Neural cell (in vitro differentiated cells): ENCODE results near the gene SLC6A6. TPM values are rescaled to one million over a fixed set of nuclear protein-coding genes. Genes with fewer than 3 reads are reported as not detected.

Experiments used
- H2AFZ ChIP-seq: fragments of 200-600, 300-800 bp; sonication (generic), shearing (Covaris generic); 2 replicates; pipeline ENCODE4 v1.6.0; 2014; ENCODE audit warnings: low read depth, mild to moderate bottlenecking, antibody characterized with exemption, low read length, moderate library complexity
- H3F3A ChIP-seq: fragments of 200-600 bp; shearing (Covaris generic); 2 replicates; pipeline ENCODE4 v1.6.1; 2016; ENCODE audit warnings: mild to moderate bottlenecking, moderate library complexity, mixed read lengths, antibody characterized with exemption, low read length; ENCODE audit not compliant: insufficient read depth, poor library complexity, severe bottlenecking
- H3K27ac ChIP-seq: fragments of 200-600, 300-800 bp; sonication (generic), shearing (Covaris generic); 2 replicates; pipeline ENCODE4 v1.5.1; 2014; ENCODE audit warnings: mild to moderate bottlenecking, low read length, moderate library complexity
- H3K27me3 ChIP-seq: fragments of 300-800, 200-600 bp; sonication (generic), shearing (Covaris generic); 2 replicates; pipeline ENCODE4 v1.6.0; 2014; ENCODE audit warnings: mild to moderate bottlenecking, low read depth, low read length, moderate library complexity; ENCODE audit not compliant: insufficient read depth
- H3K36me3 ChIP-seq: fragments of 300-800, 200-600 bp; sonication (generic), shearing (Covaris generic); 2 replicates; pipeline ENCODE4 v1.5.1; 2014; ENCODE audit warnings: mild to moderate bottlenecking, antibody characterized with exemption, low read length, moderate library complexity; ENCODE audit not compliant: insufficient read depth
- H3K4me2 ChIP-seq: fragments of 300-800, 200-600 bp; sonication (generic), shearing (Covaris generic); 2 replicates; pipeline ENCODE4 v1.6.0; 2014; ENCODE audit warnings: mild to moderate bottlenecking, low read length
- H3K4me3 ChIP-seq: fragments of 300-800, 200-600 bp; sonication (generic), shearing (Covaris generic); 2 replicates; pipeline ENCODE4 v1.5.1; 2014; ENCODE audit warnings: mild to moderate bottlenecking, low read length, moderate library complexity
- H3K79me2 ChIP-seq: fragments of 200-600 bp; shearing (Covaris generic); replicated peaks from 2 replicates; pipeline ENCODE4 v1.6.0; 2014; ENCODE audit warnings: mild to moderate bottlenecking, low read length, moderate library complexity; ENCODE audit not compliant: insufficient read depth
- H3K9ac ChIP-seq: fragments of 300-800, 200-600 bp; sonication (generic), shearing (Covaris generic); 2 replicates; pipeline ENCODE4 v1.6.1; 2016; ENCODE audit warnings: mild to moderate bottlenecking, low read length, mixed read lengths
- H3K9me2 ChIP-seq: fragments of 200-600 bp; shearing (Covaris generic); 2 replicates; pipeline ENCODE4 v1.6.1; 2016; ENCODE audit warnings: mild to moderate bottlenecking, low read length, mixed read lengths; ENCODE audit not compliant: insufficient read depth
- H3K9me3 ChIP-seq: fragments of 200-600, 300-800 bp; sonication (generic), shearing (Covaris generic); 2 replicates; pipeline ENCODE4 v1.6.1; 2016; ENCODE audit warnings: mild to moderate bottlenecking, mixed run types, low read length, moderate library complexity, mixed read lengths
- H4K20me1 ChIP-seq: fragments of 200-600 bp; shearing (Covaris generic); 2 replicates; pipeline ENCODE4 v1.6.1; 2016; ENCODE audit warnings: mild to moderate bottlenecking, mixed run types; ENCODE audit not compliant: insufficient read depth
- EP300 ChIP-seq: fragments of 450-650 bp; conservative IDR thresholded peaks from 2 replicates; pipeline ENCODE4 v1.6.1; 2014; ENCODE audit warnings: antibody characterized with exemption, mild to moderate bottlenecking, moderate library complexity; ENCODE audit not compliant: poor library complexity, severe bottlenecking
- EZH2 ChIP-seq: fragments of 200-600, 300-800 bp; shearing (Covaris generic), sonication (generic); IDR thresholded peaks from 2 replicates; pipeline ENCODE4 v1.6.1; 2014; ENCODE audit warnings: antibody characterized with exemption, low read length, borderline replicate concordance, mild to moderate bottlenecking; ENCODE audit not compliant: insufficient read depth, poor library complexity, severe bottlenecking
- MXI1 ChIP-seq: fragments of 450-650 bp; conservative IDR thresholded peaks from 2 replicates; pipeline ENCODE4 v1.6.1; 2014; ENCODE audit warnings: antibody characterized with exemption, mild to moderate bottlenecking; ENCODE audit not compliant: poor library complexity, severe bottlenecking
- POLR2AphosphoS5 ChIP-seq: IDR thresholded peaks from 2 replicates; pipeline ENCODE4 v1.6.1; 2012
- RAD21 ChIP-seq: fragments of 450-650 bp; conservative IDR thresholded peaks from 2 replicates; pipeline ENCODE4 v1.6.1; 2014; ENCODE audit warnings: antibody characterized with exemption, mild to moderate bottlenecking, moderate library complexity
- SMC3 ChIP-seq: fragments of 450-650 bp; conservative IDR thresholded peaks from 2 replicates; pipeline ENCODE4 v1.6.1; 2014; ENCODE audit warnings: antibody characterized with exemption, mild to moderate bottlenecking, moderate library complexity; ENCODE audit not compliant: poor library complexity
- TAF1 ChIP-seq: IDR thresholded peaks from 2 replicates; pipeline ENCODE4 v1.6.1; 2012; ENCODE audit warnings: low read depth
- polyA plus RNA-seq: library from polyadenylated mRNA; depleted of rRNA; stranded (reverse); fragments of >200 nt; gene quantifications from 2 replicates; pipeline ENCODE4 v1.2.3, GENCODE V29; 2014
- TF ChIP-seq, protein P1 (sequence below): fragments of 450-650 bp; IDR thresholded peaks from 2 replicates; pipeline ENCODE4 v1.5.1; 2014; ENCODE audit warnings: antibody characterized with exemption, mild to moderate bottlenecking, moderate library complexity; ENCODE audit not compliant: poor library complexity, severe bottlenecking
- TF ChIP-seq, protein P2 (sequence below): IDR thresholded peaks from 2 replicates; pipeline ENCODE4 v1.6.1; 2012; ENCODE audit warnings: borderline replicate concordance

SLC6A6 gene
- polyA plus RNA-seq, 1 donor from 2014 or later = 15.9 TPM

DNA sequence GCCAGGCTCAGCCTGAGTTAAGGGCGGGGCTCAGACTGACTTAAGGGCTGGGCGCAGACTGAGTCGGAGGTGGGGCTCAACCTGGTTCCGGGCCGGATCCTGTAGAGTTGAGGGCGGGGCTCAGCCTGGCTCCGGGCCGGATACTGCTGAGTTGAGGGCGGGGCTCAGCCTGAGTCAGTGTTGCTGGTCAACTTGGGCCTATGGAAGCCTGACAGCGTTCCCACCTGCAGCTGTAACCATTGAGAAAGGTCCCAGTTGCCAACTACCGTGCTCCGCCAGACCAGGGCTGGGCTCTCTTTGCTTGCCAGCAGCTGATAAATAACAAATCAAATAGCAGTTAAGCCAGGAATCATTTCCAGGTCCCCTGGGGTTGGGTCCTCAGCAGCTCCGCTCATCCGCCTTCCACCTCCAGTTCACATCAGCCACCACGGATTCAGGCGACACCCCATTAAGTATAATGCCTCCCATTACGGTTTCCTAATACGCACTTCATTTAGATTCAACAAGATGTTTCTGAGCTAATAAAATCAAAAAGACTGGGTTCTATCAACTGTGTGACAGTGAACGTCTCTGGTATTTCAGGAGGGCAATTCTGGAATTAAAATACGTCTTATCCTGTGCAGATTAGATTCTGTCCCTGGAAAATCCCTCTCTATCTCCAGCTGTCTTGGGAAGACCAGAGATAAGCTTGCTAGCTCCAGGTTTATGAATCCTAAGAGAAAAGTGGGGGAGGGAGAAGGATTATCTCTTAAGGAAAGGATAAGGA is 130.5 kb downstream of the SLC6A6 start:
- H2AFZ ChIP-seq = peak overlapping the region; percentile 0
- no peaks in the 10 kb centered on the region for H4K20me1 ChIP-seq
- H3K9ac ChIP-seq = peak overlapping the region; percentile 20
- H3K27me3 ChIP-seq = no peaks in the 10 kb centered on the region
- TF ChIP-seq, protein P1, sequence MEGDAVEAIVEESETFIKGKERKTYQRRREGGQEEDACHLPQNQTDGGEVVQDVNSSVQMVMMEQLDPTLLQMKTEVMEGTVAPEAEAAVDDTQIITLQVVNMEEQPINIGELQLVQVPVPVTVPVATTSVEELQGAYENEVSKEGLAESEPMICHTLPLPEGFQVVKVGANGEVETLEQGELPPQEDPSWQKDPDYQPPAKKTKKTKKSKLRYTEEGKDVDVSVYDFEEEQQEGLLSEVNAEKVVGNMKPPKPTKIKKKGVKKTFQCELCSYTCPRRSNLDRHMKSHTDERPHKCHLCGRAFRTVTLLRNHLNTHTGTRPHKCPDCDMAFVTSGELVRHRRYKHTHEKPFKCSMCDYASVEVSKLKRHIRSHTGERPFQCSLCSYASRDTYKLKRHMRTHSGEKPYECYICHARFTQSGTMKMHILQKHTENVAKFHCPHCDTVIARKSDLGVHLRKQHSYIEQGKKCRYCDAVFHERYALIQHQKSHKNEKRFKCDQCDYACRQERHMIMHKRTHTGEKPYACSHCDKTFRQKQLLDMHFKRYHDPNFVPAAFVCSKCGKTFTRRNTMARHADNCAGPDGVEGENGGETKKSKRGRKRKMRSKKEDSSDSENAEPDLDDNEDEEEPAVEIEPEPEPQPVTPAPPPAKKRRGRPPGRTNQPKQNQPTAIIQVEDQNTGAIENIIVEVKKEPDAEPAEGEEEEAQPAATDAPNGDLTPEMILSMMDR = no peak
- TF ChIP-seq POLR2AphosphoS5 = peak; percentile 53
- TF ChIP-seq, protein P2, sequence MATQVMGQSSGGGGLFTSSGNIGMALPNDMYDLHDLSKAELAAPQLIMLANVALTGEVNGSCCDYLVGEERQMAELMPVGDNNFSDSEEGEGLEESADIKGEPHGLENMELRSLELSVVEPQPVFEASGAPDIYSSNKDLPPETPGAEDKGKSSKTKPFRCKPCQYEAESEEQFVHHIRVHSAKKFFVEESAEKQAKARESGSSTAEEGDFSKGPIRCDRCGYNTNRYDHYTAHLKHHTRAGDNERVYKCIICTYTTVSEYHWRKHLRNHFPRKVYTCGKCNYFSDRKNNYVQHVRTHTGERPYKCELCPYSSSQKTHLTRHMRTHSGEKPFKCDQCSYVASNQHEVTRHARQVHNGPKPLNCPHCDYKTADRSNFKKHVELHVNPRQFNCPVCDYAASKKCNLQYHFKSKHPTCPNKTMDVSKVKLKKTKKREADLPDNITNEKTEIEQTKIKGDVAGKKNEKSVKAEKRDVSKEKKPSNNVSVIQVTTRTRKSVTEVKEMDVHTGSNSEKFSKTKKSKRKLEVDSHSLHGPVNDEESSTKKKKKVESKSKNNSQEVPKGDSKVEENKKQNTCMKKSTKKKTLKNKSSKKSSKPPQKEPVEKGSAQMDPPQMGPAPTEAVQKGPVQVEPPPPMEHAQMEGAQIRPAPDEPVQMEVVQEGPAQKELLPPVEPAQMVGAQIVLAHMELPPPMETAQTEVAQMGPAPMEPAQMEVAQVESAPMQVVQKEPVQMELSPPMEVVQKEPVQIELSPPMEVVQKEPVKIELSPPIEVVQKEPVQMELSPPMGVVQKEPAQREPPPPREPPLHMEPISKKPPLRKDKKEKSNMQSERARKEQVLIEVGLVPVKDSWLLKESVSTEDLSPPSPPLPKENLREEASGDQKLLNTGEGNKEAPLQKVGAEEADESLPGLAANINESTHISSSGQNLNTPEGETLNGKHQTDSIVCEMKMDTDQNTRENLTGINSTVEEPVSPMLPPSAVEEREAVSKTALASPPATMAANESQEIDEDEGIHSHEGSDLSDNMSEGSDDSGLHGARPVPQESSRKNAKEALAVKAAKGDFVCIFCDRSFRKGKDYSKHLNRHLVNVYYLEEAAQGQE = peak; percentile 46
- TF ChIP-seq EP300 = no peak
- H3K27ac ChIP-seq = peak overlapping the region; percentile 61
- no peak overlapping the region for H3K4me2 ChIP-seq
- H3K79me2 ChIP-seq = no peaks in the 10 kb centered on the region
- H3K36me3 ChIP-seq = no peaks in the 10 kb centered on the region
- H3K4me3 ChIP-seq = peak overlapping the region; percentile 39
- H3F3A ChIP-seq = peaks cover 11% of the 10 kb centered on the region
- no peaks in the 10 kb centered on the region for H3K9me2 ChIP-seq
- no peaks in the 10 kb centered on the region for H3K9me3 ChIP-seq

DNA sequence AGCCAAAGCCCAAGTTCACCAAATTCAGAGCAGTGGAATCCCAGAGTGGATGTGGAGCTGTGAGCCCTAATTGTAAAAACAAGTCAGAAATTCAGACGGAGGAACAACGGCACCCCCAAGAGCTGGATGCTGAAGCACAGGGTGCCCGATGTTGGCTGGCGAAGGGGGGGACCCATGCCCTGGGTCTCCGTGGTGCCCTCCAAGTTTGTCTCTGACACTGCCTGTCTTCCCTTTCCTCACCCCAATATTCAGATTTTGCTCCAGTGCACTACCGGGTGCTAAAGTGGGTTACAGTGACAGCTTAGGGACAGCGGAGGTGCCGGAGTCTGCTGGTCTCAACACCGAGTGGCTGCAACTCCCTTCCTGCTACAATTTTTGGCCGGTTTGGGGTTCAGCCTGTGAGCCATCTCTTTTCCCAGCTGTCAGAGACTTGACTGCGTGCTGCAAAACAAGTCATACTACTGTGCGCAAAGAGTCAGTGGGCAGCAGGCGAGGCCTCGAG is 131.1 kb downstream of the SLC6A6 start:
- Histone ChIP-seq H3K4me3 (peak overlapping the region; percentile 39), H3K9me2 (no peaks in the 10 kb centered on the region), H4K20me1 (no peaks in the 10 kb centered on the region), H3K36me3 (no peaks in the 10 kb centered on the region), H2AFZ (no peak overlapping the region), H3K9ac (peak overlapping the region; percentile 20), H3K4me2 (no peak overlapping the region), H3F3A (peaks cover 11% of the 10 kb centered on the region), H3K27ac (peak overlapping the region; percentile 61), H3K9me3 (no peaks in the 10 kb centered on the region), H3K27me3 (no peaks in the 10 kb centered on the region), H3K79me2 (no peaks in the 10 kb centered on the region)
- TF ChIP-seq POLR2AphosphoS5 (no peak), SMC3 (no peak), EP300 (no peak), TAF1 (no peak), MXI1 (no peak), EZH2 (no peak), RAD21 (no peak)
- TF ChIP-seq, protein P1 = no peak
- TF ChIP-seq, protein P2 = no peak
